Left lung (tissue), 10 donors: Measurements from ENCODE around the gene SUSD1. TPM values are rescaled to one million over a fixed set of nuclear protein-coding genes. Genes with fewer than 3 reads are reported as not detected.
"Not testable (repeated sequence)": the region's sequence is repeated elsewhere in the genome, so short reads cannot be mapped to it uniquely, and the experiment has no call there.

Experiments used
- ATAC-seq: fragments of 200-7000 bp; cut with Tn5 transposase; one replicate; pipeline ENCODE4 v1.9.1; 2020; ENCODE audit warnings: moderate library complexity
- DNase-seq, 4 donors: peaks; one replicate each; pipeline ENCODE4 v3.0.0-alpha.2; 2013 to 2020
- H3K27ac ChIP-seq, 2 donors: fragments of 200-600 bp; sonication (generic) in 1 of 2; one replicate each; pipeline versions ENCODE4 v1.5.0 to v1.8.0; 2020 to 2021
- H3K27me3 ChIP-seq, 2 donors: fragments of 200-600 bp; sonication (generic) in 1 of 2; one replicate each; pipeline versions ENCODE4 v1.5.0 to v1.8.0; 2020 to 2021
- H3K36me3 ChIP-seq, 2 donors: fragments of 200-600 bp; sonication (generic) in 1 of 2; one replicate each; pipeline versions ENCODE4 v1.5.0 to v1.8.0; 2020 to 2021
- H3K4me1 ChIP-seq, 2 donors: fragments of 200-600 bp; one replicate each; pipeline ENCODE4 v1.8.0; 2021
- H3K4me3 ChIP-seq, 2 donors: fragments of 200-600 bp; sonication (generic) in 1 of 2; one replicate each; pipeline versions ENCODE4 v1.5.0 to v1.8.0; 2020 to 2021; ENCODE audit warnings: mild to moderate bottlenecking in 1 of 2
- H3K9me3 ChIP-seq, 2 donors: fragments of 200-600 bp; sonication (generic) in 1 of 2; one replicate each; pipeline versions ENCODE4 v1.5.0 to v1.8.0; 2020 to 2021
- intact Hi-C, 2 donors: fragments of 100-400 bp; cut with DNase I; formaldehyde crosslinking; loops; one replicate each; pipeline versions ENCODE4 v1.11.2 to v1.14.2; 2022
- polyA plus RNA-seq, 6 donors: library from polyadenylated mRNA; unstranded; fragments of 120-200 nt; gene quantifications; one replicate each; pipeline ENCODE4 v1.2.1, GENCODE V29; 2013; ENCODE audit not compliant: insufficient read length in 6 of 6
- total RNA-seq, 2 donors: library from RNA; stranded (reverse); fragmentation: NEBNext Ultra II Directional; extraction: Animal tissue kit (Norgen Biotek cat#: 25700); gene quantifications; one replicate each; pipeline ENCODE4 v1.2.1, GENCODE V29; 2021
- TF ChIP-seq, protein P1 (sequence below), 2 donors: fragments of 200-600 bp; sonication (generic) in 1 of 2; IDR thresholded peaks; one replicate each; pipeline versions ENCODE4 v1.5.0 to v1.8.0; 2021; ENCODE audit warnings: antibody characterized with exemption in 2 of 2
- donor health status: DM: no; HTN: yes; CAD: no.
- donor health status: DM: no; HTN: no; CAD: no.

Gene SUSD1
- total and polyA plus RNA-seq, 8 donors, result 26.7 to 41.8 (median 32.8) TPM

DNA sequence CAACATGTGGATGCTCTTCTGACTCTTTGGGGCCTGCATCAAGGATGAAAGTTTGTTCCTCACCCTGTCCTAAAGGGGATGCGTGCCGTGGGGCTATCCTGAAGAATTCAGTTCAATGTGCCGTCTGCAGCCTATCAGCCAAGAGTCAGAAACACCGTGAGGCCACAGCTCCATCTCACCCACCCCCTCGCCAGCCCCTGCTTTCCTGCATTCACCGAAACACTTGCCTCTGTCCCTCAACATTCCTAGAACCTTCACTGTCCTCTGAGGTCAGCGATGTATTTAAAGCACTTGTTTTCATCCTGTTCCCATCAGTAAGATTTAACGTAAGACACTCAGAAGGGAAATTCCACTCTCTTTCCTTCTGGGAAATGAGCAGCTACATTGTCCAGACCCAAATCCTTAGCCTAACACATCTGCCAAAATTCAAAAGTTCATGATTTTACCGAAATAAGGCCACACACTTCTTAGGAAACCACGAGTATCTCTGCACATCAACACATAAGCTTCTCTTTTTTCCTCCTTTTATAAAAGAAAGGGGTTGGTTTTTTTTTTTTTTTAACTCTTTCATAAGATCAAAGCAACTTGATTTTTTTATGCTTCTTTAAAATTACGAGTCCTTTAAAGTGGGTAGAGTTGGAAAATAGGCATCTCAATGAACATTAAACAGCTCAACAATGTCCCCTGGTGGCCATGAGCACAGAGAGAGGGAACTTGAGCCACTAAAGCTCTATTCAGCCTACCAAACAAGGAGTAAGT lies 100.7 kb downstream of the SUSD1 start:
- Histone ChIP-seq H3K9me3 (no peaks in the 10 kb centered on the region), H3K27ac (peak overlapping the region; percentile 74 to 76), H3K4me3 (no peak overlapping the region), H3K36me3 (peaks cover 0 to 4% of the 10 kb centered on the region in 2 donors), H3K4me1 (peaks cover 17 to 57% of the 10 kb centered on the region in 2 donors), H3K27me3 (no peaks in the 10 kb centered on the region)
- ATAC-seq (peak; percentile 93), DNase-seq (peak in 3 of 4 donors; percentile 60 to 79 (median 61))
- TF ChIP-seq, protein P1, sequence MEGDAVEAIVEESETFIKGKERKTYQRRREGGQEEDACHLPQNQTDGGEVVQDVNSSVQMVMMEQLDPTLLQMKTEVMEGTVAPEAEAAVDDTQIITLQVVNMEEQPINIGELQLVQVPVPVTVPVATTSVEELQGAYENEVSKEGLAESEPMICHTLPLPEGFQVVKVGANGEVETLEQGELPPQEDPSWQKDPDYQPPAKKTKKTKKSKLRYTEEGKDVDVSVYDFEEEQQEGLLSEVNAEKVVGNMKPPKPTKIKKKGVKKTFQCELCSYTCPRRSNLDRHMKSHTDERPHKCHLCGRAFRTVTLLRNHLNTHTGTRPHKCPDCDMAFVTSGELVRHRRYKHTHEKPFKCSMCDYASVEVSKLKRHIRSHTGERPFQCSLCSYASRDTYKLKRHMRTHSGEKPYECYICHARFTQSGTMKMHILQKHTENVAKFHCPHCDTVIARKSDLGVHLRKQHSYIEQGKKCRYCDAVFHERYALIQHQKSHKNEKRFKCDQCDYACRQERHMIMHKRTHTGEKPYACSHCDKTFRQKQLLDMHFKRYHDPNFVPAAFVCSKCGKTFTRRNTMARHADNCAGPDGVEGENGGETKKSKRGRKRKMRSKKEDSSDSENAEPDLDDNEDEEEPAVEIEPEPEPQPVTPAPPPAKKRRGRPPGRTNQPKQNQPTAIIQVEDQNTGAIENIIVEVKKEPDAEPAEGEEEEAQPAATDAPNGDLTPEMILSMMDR (IDR thresholded peaks at IDR 0.05), result peak; percentile 70 to 89
- intact Hi-C loops, result loop anchor here in 1 of 2 donors (5.0 kb wide), 1 partner anchor 317 kb away; no protein-coding TSS in a partner anchor

- ATAC-seq, H3K9me3 ChIP-seq, H3K36me3 ChIP-seq, intact Hi-C loops, H3K27me3 ChIP-seq, H3K4me3 ChIP-seq, DNase-seq: not testable (repeated sequence)
- Histone ChIP-seq H3K27ac (peak overlapping the region; percentile 74 to 76), H3K4me1 (peaks cover 17 to 65% of the 10 kb centered on the region in 2 donors)
Measured at GRCh38 chr9:112073639-112074173, 101.4 kb downstream of the SUSD1 start.

GRCh38 chr9:112072721-112073638 lies 102.1 kb downstream of the SUSD1 start:
- Histone ChIP-seq H3K36me3 (peaks cover 0 to 4% of the 10 kb centered on the region in 2 donors), H3K27me3 (no peaks in the 10 kb centered on the region), H3K4me1 (peaks cover 17 to 59% of the 10 kb centered on the region in 2 donors), H3K9me3 (no peaks in the 10 kb centered on the region), H3K27ac (peak overlapping the region; percentile 74 to 76), H3K4me3 (no peak overlapping the region)
- intact Hi-C loops, result no loop called here
- ATAC-seq (no peak), DNase-seq (no peak)
- TF ChIP-seq, protein P1 (IDR thresholded peaks at IDR 0.05), result no peak

DNA sequence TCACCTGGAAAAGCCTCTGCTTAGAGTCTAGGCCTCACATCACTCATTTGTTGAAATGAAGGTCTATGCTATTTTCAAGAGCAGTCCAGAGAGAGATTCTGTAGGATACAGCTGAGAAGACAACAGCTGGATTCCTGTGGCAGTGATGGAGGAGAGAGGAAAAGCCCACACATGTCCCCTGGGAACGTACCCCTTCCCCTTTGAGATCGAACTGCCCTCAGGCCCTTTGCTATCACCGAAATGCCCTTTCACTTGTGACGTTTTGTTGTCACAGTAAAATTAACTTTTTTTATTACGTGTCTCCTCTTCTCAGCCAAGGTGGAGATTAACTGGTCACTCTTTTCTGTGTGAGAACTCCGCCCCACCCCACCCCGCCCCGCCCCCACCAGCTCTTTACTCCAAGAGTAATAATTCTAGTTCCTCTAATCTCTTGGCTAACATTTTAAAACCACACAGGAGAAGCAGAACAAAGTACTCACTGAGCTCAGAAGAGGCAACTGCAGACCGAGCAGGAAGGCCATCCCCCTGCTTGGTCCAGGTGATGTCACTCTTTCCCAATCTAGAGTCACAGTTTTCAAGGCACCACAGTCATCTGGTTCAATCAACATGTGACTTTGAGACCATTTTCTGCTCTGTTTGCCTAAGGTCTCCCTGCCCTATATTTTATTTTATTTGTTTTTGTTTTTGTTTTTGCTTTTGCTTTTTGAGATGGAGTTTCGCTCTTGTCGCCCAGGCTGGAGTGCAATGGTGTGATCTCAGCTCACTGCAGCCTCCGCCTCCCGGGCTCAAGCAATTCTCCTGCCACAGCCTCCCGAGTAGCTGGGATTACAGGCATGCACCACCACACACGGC lies 105.6 kb downstream of the SUSD1 start:
- no peak overlapping the region for H3K4me3 ChIP-seq
- TF ChIP-seq, protein P1 (IDR thresholded peaks at IDR 0.05), result no peak
- no peaks in the 10 kb centered on the region for H3K9me3 ChIP-seq
- H3K27me3 ChIP-seq, result no peaks in the 10 kb centered on the region
- intact Hi-C loops, result no loop called here
- DNase-seq (peak in 1 of 4 donors; percentile 28), ATAC-seq (peak; percentile 32)
- no peaks in the 10 kb centered on the region for H3K36me3 ChIP-seq
- H3K4me1 ChIP-seq, result peaks cover 24 to 53% of the 10 kb centered on the region in 2 donors
- H3K27ac ChIP-seq, result peak overlapping the region in 1 of 2 donors; percentile 78
